Adrenal gland (tissue), 19 donors: Measurements from ENCODE around the gene FAM13B. TPM values are rescaled to one million over a fixed set of nuclear protein-coding genes. Genes with fewer than 3 reads are reported as not detected.
A peak's percentile ranks its signal among the peaks of the same experiment; 100 is the strongest.

ENCODE experiments used
- DNase-seq, 7 donors: peaks; one replicate each; pipeline ENCODE4 v3.0.0-alpha.2; 2019 to 2020
- H3K27ac ChIP-seq, 5 donors: fragments of 200-600 bp; sonication (generic) in 4 of 5; 1 replicate in 3 of 5; 2 replicates in 2 of 5; pipeline versions ENCODE4 v1.5.1 to v1.8.0; 2016 to 2020; ENCODE audit warnings: mild to moderate bottlenecking in 1 of 5
- H3K27me3 ChIP-seq: fragments of 200-600 bp; 2 replicates; pipeline ENCODE4 v1.8.0; 2021
- H3K36me3 ChIP-seq, 2 donors: fragments of 200-600 bp; replicated peaks in 1 of 2; 1 replicate in 1 of 2; 2 replicates in 1 of 2; pipeline versions ENCODE4 v1.5.1 to v1.8.0; 2018 to 2022
- H3K4me1 ChIP-seq, 2 donors: fragments of 200-600 bp; replicated peaks in 1 of 2; 1 replicate in 1 of 2; 2 replicates in 1 of 2; pipeline versions ENCODE4 v1.5.1 to v1.8.0; 2018 to 2021
- H3K4me3 ChIP-seq, 4 donors: fragments of 200-600 bp; sonication (generic) in 3 of 4; one replicate each; pipeline ENCODE4 v1.5.1; 2016 to 2018
- H3K9me3 ChIP-seq, 3 donors: fragments of 200-600 bp; sonication (generic) in 1 of 3; replicated peaks in 1 of 3; 1 replicate in 2 of 3; 2 replicates in 1 of 3; pipeline versions ENCODE4 v1.5.1 to v1.8.0; 2016 to 2021
- POLR2A ChIP-seq, 2 donors: fragments of 450-650 bp; IDR thresholded peaks; one replicate each; pipeline ENCODE4 v1.6.1; 2017; ENCODE audit warnings: antibody characterized with exemption in 2 of 2, mild to moderate bottlenecking in 2 of 2, moderate library complexity in 1 of 2
- WGBS, 4 donors: extraction: QIAGEN DNeasy Blood & Tissue Kit in 2 of 4; methylation state at CpG; one replicate each; pipeline versions ENCODE4 v1.1.5 to v1.1.7; 2013 to 2017; 5-methylcytosine and 5-hydroxymethylcytosine counted together
- intact Hi-C, 2 donors: fragments of 100-400 bp; cut with DNase I; formaldehyde crosslinking; loops; one replicate each; pipeline versions ENCODE4 v1.14.1 to v1.15.0; 2022 to 2023
- long read RNA-seq, 10 donors: library from polyadenylated mRNA in 3 of 10; unstranded in 2 of 10; stranded (forward) in 1 of 10; transcript quantifications; one replicate each; pipeline ENCODE4 v2.0.0 and lab custom pipeline, GENCODE V29; 2021 to 2026
- polyA plus RNA-seq, 3 donors: library from polyadenylated mRNA; stranded (reverse); fragments of 200-250 nt in 2 of 3; fragments of 350-450 nt in 1 of 3; fragmentation: Illumina TruSeq in 1 of 3; extraction: RNeasy Lipid Tissue Mini Kit (QIAGEN cat#74804) in 1 of 3; gene quantifications; one replicate each; pipeline ENCODE4 v1.2.3, GENCODE V29; 2013 to 2014
- total RNA-seq, 9 donors: library from RNA; depleted of rRNA in 4 of 9; stranded (reverse); fragments of >200 nt in 4 of 9; fragments of 120-200 nt in 1 of 9; fragmentation: NEBNext Ultra II Directional in 1 of 9; extraction: Animal tissue kit (Norgen Biotek cat#: 25700) in 1 of 9; gene quantifications; one replicate each; pipeline versions ENCODE4 v1.1.0 to v1.2.4, GENCODE V29; 2013 to 2023
- TF ChIP-seq, protein P1 (sequence below), 6 experiments: fragments of 450-650 bp in 4 of 6; fragments of 200-600 bp in 2 of 6; sonication (generic) in 1 of 6; IDR thresholded peaks; 1 replicate in 5 of 6; 2 replicates in 1 of 6; pipeline versions ENCODE4 v1.5.1 to v1.8.0; 2016 to 2021; ENCODE audit warnings: antibody characterized with exemption in 6 of 6, mild to moderate bottlenecking in 2 of 6, moderate library complexity in 1 of 6
- donor health status: healthy with polysubstance abuse.
- donor health status: Bipolar disorder and iron deficiency.
- donor health status: DM: yes; HTN: yes; CAD: no.
- donor health status: DM: no; HTN: no; CAD: no.
- donor health status: DM: no; HTN: no; CAD: no.
- donor health status: DM: yes; HTN: yes; CAD: no.

The FAM13B gene
- 100 to 1,000 TPM in 1 of 9 donors, 10 to 100 TPM in 8; 43.1 to 208 (median 70.8) TPM for total RNA-seq
- 10 to 100 TPM; 26.5 to 39.7 (median 27.2) TPM for polyA plus RNA-seq
- long read RNA-seq, donor 1, full-length matches to known transcripts = 1 of 1 reads
- long read RNA-seq, donor 1, partial matches to known transcripts = 0 of 1 reads
- long read RNA-seq, donor 1, other reads (novel, unspliced or antisense) = 0 of 1 reads
- long read RNA-seq, donor 2, partial matches to known transcripts = 0 of 2 reads
- long read RNA-seq, donor 2, other reads (novel, unspliced or antisense) = 0 of 2 reads
- long read RNA-seq, donor 3 = 0 reads
- long read RNA-seq, donor 4, partial matches to known transcripts = 2 of 6 reads
- long read RNA-seq, donor 4, other reads (novel, unspliced or antisense) = 2 of 6 reads
- long read RNA-seq, donor 5, full-length matches to known transcripts = 6 of 21 reads
- long read RNA-seq, donor 5, partial matches to known transcripts = 0 of 21 reads
- long read RNA-seq, donor 5, other reads (novel, unspliced or antisense) = 15 of 21 reads
- long read RNA-seq, donor 6, partial matches to known transcripts = 9 of 15 reads
- long read RNA-seq, donor 6, other reads (novel, unspliced or antisense) = 4 of 15 reads
- long read RNA-seq, donor 7 = 0 reads
- long read RNA-seq, donor 8, partial matches to known transcripts = 0 of 1 reads
- long read RNA-seq, donor 8, other reads (novel, unspliced or antisense) = 0 of 1 reads
- long read RNA-seq, donor 9, full-length matches to known transcripts = 4 of 4 reads
- long read RNA-seq, donor 9, partial matches to known transcripts = 0 of 4 reads
- long read RNA-seq, donor 9, other reads (novel, unspliced or antisense) = 0 of 4 reads
- long read RNA-seq, donor 10 = 0 reads

DNA sequence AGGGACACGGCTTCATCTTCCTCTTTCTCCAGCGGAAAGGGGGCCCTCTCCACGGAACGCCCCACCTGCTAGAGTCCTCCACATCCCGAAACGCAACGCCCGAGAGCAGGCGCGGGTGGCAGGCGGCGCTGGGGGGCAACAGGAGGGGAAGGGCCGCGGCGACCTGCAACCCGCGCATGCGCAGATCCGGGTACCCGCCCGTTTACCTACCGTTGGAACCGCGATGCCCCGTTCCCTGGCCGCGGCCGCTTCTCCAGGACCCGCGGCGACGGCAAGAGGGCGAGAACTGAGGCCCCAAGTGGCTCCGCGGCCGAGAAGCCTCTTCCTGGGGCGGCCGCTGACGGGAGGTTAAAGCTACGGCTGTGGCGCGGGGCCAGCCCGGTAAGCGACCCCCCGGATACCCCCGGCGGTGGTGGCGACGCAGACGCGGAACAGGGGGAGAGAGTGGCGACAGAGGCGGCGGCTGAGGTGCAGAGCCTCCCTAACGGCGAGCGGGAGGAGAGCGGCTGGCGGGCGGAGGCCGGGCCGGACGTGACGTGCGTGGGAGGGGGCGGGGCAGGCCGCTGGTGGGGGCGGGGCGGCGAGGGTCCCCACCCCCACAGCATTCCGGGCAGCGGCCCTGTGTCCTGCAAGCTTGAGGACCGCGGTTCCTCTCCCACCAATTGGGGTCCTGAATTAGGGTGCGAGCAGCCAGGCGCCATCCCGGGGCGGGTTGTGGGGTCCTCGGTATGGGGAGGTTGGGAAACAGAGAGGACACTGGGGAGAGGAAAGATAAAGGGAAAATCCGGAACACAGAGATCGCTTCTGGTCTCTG lies at the start of gene FAM13B:
Gene FAM13B (minus strand): TSS at position 508 of the 814 bp plus-strand sequence. CDS start 13,968 bp downstream, outside the sequence.
- intact Hi-C loops = loop anchor here in 1 of 2 donors (10.0 kb wide), 1 partner anchor 102 kb away; the partner anchor contains the start of gene NME5

DNA sequence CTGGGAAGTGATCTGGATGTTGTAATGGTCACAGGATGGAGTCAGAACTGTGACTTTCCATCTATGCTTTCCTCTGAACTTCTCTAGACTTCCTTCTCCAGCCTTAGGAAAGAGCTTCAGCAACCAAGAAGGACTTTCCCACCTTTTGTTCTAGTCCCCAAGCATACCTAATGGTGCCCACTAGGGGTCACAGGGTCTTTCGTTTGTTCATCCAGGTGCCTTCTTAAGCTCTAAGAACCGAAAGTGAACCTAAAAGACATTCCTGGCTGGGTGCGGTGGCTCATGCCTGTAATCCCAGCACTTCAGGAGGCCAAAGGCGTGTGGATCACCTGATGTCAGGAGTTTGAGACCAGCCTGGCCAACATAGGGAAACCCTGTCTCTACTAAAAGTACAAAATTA lies 49.2 kb upstream of the FAM13B start:
- no peaks in the 10 kb centered on the region for H3K27me3 ChIP-seq
- no peak overlapping the region for H3K4me3 ChIP-seq
- WGBS, 4 donors = 84 to 92% (median 90%) methylated on average over 4 of the region's 4 CpGs
- no peak overlapping the region for H3K27ac ChIP-seq
- intact Hi-C loops = loop anchor here (5.0 kb wide), 1 partner anchor 50 kb away; no protein-coding TSS in a partner anchor
- H3K4me1 ChIP-seq = no peaks in the 10 kb centered on the region
- TF ChIP-seq, protein P1, sequence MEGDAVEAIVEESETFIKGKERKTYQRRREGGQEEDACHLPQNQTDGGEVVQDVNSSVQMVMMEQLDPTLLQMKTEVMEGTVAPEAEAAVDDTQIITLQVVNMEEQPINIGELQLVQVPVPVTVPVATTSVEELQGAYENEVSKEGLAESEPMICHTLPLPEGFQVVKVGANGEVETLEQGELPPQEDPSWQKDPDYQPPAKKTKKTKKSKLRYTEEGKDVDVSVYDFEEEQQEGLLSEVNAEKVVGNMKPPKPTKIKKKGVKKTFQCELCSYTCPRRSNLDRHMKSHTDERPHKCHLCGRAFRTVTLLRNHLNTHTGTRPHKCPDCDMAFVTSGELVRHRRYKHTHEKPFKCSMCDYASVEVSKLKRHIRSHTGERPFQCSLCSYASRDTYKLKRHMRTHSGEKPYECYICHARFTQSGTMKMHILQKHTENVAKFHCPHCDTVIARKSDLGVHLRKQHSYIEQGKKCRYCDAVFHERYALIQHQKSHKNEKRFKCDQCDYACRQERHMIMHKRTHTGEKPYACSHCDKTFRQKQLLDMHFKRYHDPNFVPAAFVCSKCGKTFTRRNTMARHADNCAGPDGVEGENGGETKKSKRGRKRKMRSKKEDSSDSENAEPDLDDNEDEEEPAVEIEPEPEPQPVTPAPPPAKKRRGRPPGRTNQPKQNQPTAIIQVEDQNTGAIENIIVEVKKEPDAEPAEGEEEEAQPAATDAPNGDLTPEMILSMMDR (IDR thresholded peaks at IDR 0.05) = no peak
- no peak for TF ChIP-seq POLR2A (IDR thresholded peaks at IDR 0.05)
- no peaks in the 10 kb centered on the region for H3K9me3 ChIP-seq
- DNase-seq = no peak
- no peaks in the 10 kb centered on the region for H3K36me3 ChIP-seq

More for the DNA sequence above, at the start of gene FAM13B:
- 0 to 1% (median 1%) methylated on average over 14 to 81 of the region's 81 CpGs for WGBS, 4 donors
- peak; percentile 76 to 84 (median 81) for DNase-seq
- no peaks in the 10 kb centered on the region for H3K36me3 ChIP-seq
- peak; percentile 48 to 77 for TF ChIP-seq POLR2A (IDR thresholded peaks at IDR 0.05)
- TF ChIP-seq, protein P1 (IDR thresholded peaks at IDR 0.05) = peak in 4 of 6 experiments; percentile 11 to 24 (median 16)
- no peaks in the 10 kb centered on the region for H3K27me3 ChIP-seq
- peak within 1 kb of the TSS; percentile 86 to 99 (median 92) for H3K4me3 ChIP-seq
- peak within 1 kb of the TSS; percentile 98 to 100 (median 99) for H3K27ac ChIP-seq
- no peaks in the 10 kb centered on the region for H3K9me3 ChIP-seq
- peaks cover 31 to 68% of the 10 kb centered on the region in 2 donors for H3K4me1 ChIP-seq

- no peak for DNase-seq
- Histone ChIP-seq H3K27ac (no peak overlapping the region), H3K9me3 (no peaks in the 10 kb centered on the region), H3K36me3 (no peaks in the 10 kb centered on the region), H3K4me1 (no peaks in the 10 kb centered on the region), H3K4me3 (no peak overlapping the region), H3K27me3 (no peaks in the 10 kb centered on the region)
- TF ChIP-seq, protein P1 (IDR thresholded peaks at IDR 0.05) = no peak
- WGBS, 4 donors = 35 to 83% (median 52%) methylated on average over 1 of the region's 1 CpG
- intact Hi-C loops = no loop called here
These were observed 45.2 kb upstream of the FAM13B start for GRCh38 chr5:138078006-138078643.
